Measurements from ENCODE around the gene RAB15. TPM values are rescaled to one million over a fixed set of nuclear protein-coding genes. Genes with fewer than 3 reads are reported as not detected.

RAB15 gene
- total RNA-seq, 3 donors from 2014 or later, result 1.3 to 24.0 (median 17.7) TPM

GRCh38 chr14:65011538-65011937 lies 39.4 kb upstream of the RAB15 start:
- H3K36me3 ChIP-seq, result no peaks in the 10 kb centered on the region
- no peaks in the 10 kb centered on the region for H3K27me3 ChIP-seq

GRCh38 chr14:65010211-65010931 lies 38.2 kb upstream of the RAB15 start:
- Histone ChIP-seq H3K4me3 (no peak overlapping the region), H3K4me1 (no peaks in the 10 kb centered on the region), H3K27me3 (no peaks in the 10 kb centered on the region), H3K27ac (no peak overlapping the region), H3K9me3 (no peaks in the 10 kb centered on the region), H3K36me3 (no peaks in the 10 kb centered on the region)
- TF ChIP-seq POLR2A (IDR thresholded peaks at IDR 0.05) (no peak), POLR2AphosphoS5 (IDR thresholded peaks at IDR 0.05) (no peak), CTCF (IDR thresholded peaks at IDR 0.05) (no peak)
- DNase-seq (ENCODE audit: low spot score in 2 of 2), result no peak
- intact Hi-C loops (cut with DNase I; ENCODE audit: low total_unique reads), result no loop called here

More at GRCh38 chr14:65011538-65011937, 39.4 kb upstream of the RAB15 start:
- Histone ChIP-seq H3K4me3 (no peak overlapping the region), H3K9me3 (no peaks in the 10 kb centered on the region), H3K27ac (no peak overlapping the region), H3K4me1 (no peaks in the 10 kb centered on the region)
- no peak for TF ChIP-seq POLR2AphosphoS5 (IDR thresholded peaks at IDR 0.05)
- intact Hi-C loops (cut with DNase I; ENCODE audit: low total_unique reads), result no loop called here
- no peak for DNase-seq (ENCODE audit: low spot score in 2 of 2)

- H3K27ac ChIP-seq, result no peak overlapping the region
- intact Hi-C loops (cut with DNase I; ENCODE audit: low total_unique reads), result no loop called here
These were observed 35.1 kb upstream of the RAB15 start for GRCh38 chr14:65007202-65007601.

GRCh38 chr14:65006261-65006721 lies 34.2 kb upstream of the RAB15 start:
- no peak for TF ChIP-seq POLR2AphosphoS5 (IDR thresholded peaks at IDR 0.05)
- no peak for TF ChIP-seq POLR2A (IDR thresholded peaks at IDR 0.05)
- TF ChIP-seq CTCF (IDR thresholded peaks at IDR 0.05), result no peak
- intact Hi-C loops (cut with DNase I; ENCODE audit: low total_unique reads), result no loop called here
- H3K27ac ChIP-seq, result no peak overlapping the region

More at GRCh38 chr14:65007202-65007601, 35.1 kb upstream of the RAB15 start:
- H3K36me3 ChIP-seq, result no peaks in the 10 kb centered on the region
- TF ChIP-seq POLR2A (IDR thresholded peaks at IDR 0.05), result no peak
- TF ChIP-seq CTCF (IDR thresholded peaks at IDR 0.05), result no peak
- no peak for TF ChIP-seq POLR2AphosphoS5 (IDR thresholded peaks at IDR 0.05)
- no peak for DNase-seq (ENCODE audit: low spot score in 2 of 2)
- H3K27me3 ChIP-seq, result no peaks in the 10 kb centered on the region
- H3K4me1 ChIP-seq, result no peaks in the 10 kb centered on the region
- no peak overlapping the region for H3K4me3 ChIP-seq
- H3K9me3 ChIP-seq, result no peaks in the 10 kb centered on the region

GRCh38 chr14:65003394-65003793 lies 31.3 kb upstream of the RAB15 start:
- Histone ChIP-seq H3K9me3 (no peaks in the 10 kb centered on the region), H3K36me3 (no peaks in the 10 kb centered on the region), H3K4me1 (no peaks in the 10 kb centered on the region), H3K27ac (no peak overlapping the region), H3K4me3 (no peak overlapping the region), H3K27me3 (no peaks in the 10 kb centered on the region)
- intact Hi-C loops (cut with DNase I; ENCODE audit: low total_unique reads), result no loop called here
- DNase-seq (ENCODE audit: low spot score in 2 of 2), result no peak
- TF ChIP-seq POLR2AphosphoS5 (IDR thresholded peaks at IDR 0.05), result no peak
- TF ChIP-seq POLR2A (IDR thresholded peaks at IDR 0.05), result no peak
- no peak for TF ChIP-seq CTCF (IDR thresholded peaks at IDR 0.05)

More at GRCh38 chr14:65006261-65006721, 34.2 kb upstream of the RAB15 start:
- H3K9me3 ChIP-seq, result no peaks in the 10 kb centered on the region
- no peak for DNase-seq (ENCODE audit: low spot score in 2 of 2)
- H3K27me3 ChIP-seq, result no peaks in the 10 kb centered on the region
- no peaks in the 10 kb centered on the region for H3K4me1 ChIP-seq
- H3K4me3 ChIP-seq, result no peak overlapping the region
- H3K36me3 ChIP-seq, result no peaks in the 10 kb centered on the region

All from breast epithelium (tissue), 4 donors.